Karpas-422 (cell line): ENCODE measurements around the gene CLMN. TPM values are rescaled to one million over a fixed set of nuclear protein-coding genes. Genes with fewer than 3 reads are reported as not detected.

Source experiments
- DNase-seq: peaks from one replicate; pipeline ENCODE4 v3.0.0-alpha.2; 2015
- H2AFZ ChIP-seq: fragments of 200-600 bp; sonication (generic); 2 replicates; pipeline ENCODE4 v1.6.1; 2014; ENCODE audit warnings: antibody characterized with exemption, low read length, mixed read lengths
- H3K27ac ChIP-seq: fragments of 200-600 bp; sonication (generic); 2 replicates; pipeline ENCODE4 v1.5.1; 2014; ENCODE audit warnings: mild to moderate bottlenecking, low read length, moderate library complexity
- H3K27me3 ChIP-seq: fragments of 200-600 bp; sonication (generic); 2 replicates; pipeline ENCODE4 v1.6.1; 2014; ENCODE audit warnings: low read length, mixed read lengths
- H3K36me3 ChIP-seq: fragments of 200-600 bp; sonication (generic); 2 replicates; pipeline ENCODE4 v1.6.1; 2014; ENCODE audit warnings: low read length, mixed read lengths; ENCODE audit not compliant: insufficient read depth
- H3K4me1 ChIP-seq: fragments of 200-600 bp; sonication (generic); 2 replicates; pipeline ENCODE4 v1.6.1; 2014; ENCODE audit warnings: mild to moderate bottlenecking, low read length, mixed read lengths
- H3K4me2 ChIP-seq: fragments of 200-600 bp; sonication (generic); 2 replicates; pipeline ENCODE4 v1.6.1; 2014; ENCODE audit warnings: low read length, low read depth, mild to moderate bottlenecking; ENCODE audit not compliant: poor library complexity, severe bottlenecking
- H3K4me3 ChIP-seq: fragments of 200-600 bp; sonication (generic); 2 replicates; pipeline ENCODE4 v1.5.1; 2014; ENCODE audit warnings: mild to moderate bottlenecking, antibody characterized with exemption, low read length, mixed read lengths
- H3K79me2 ChIP-seq: fragments of 200-600 bp; sonication (generic); 2 replicates; pipeline ENCODE4 v1.6.1; 2014; ENCODE audit warnings: mild to moderate bottlenecking, low read length, mixed read lengths
- H3K9ac ChIP-seq: fragments of 200-600 bp; sonication (generic); 2 replicates; pipeline ENCODE4 v1.6.0; 2014; ENCODE audit warnings: low read length
- H3K9me2 ChIP-seq: fragments of 200-600 bp; sonication (generic), shearing (Covaris generic); replicated peaks from 2 replicates; pipeline ENCODE4 v1.6.0; 2014; ENCODE audit warnings: mild to moderate bottlenecking, low read length, moderate library complexity; ENCODE audit not compliant: insufficient read depth
- H3K9me3 ChIP-seq: fragments of 300-700, 200-600 bp; sonication (generic); 2 replicates; pipeline ENCODE4 v1.6.1; 2014; ENCODE audit warnings: low read length, mixed read lengths
- H4K20me1 ChIP-seq: fragments of 200-600 bp; sonication (generic); 2 replicates; pipeline ENCODE4 v1.6.1; 2014; ENCODE audit warnings: mild to moderate bottlenecking, antibody characterized with exemption, low read length, low read depth; ENCODE audit not compliant: insufficient read depth
- total RNA-seq: library from RNA; depleted of rRNA; stranded (reverse); fragments of >200 nt; shearing (Covaris generic); gene quantifications from 2 replicates; pipeline ENCODE4 v1.2.3, GENCODE V29; 2014; ENCODE audit warnings: low replicate concordance

CLMN gene
- total RNA-seq, 1 experiment from 2014 or later: 56.1 TPM

- no peak overlapping the region for H3K4me2 ChIP-seq
These were observed 128.1 kb downstream of the CLMN start for GRCh38 chr14:95191445-95192199.

GRCh38 chr14:95190857-95191256, 128.9 kb downstream of the CLMN start:
- Histone ChIP-seq H3K36me3 (peaks cover 41% of the 10 kb centered on the region), H3K79me2 (no peaks in the 10 kb centered on the region), H3K27ac (no peak overlapping the region), H3K27me3 (no peaks in the 10 kb centered on the region), H3K4me3 (no peak overlapping the region), H3K9ac (no peak overlapping the region), H2AFZ (no peak overlapping the region), H4K20me1 (no peaks in the 10 kb centered on the region), H3K9me3 (no peaks in the 10 kb centered on the region), H3K4me2 (no peak overlapping the region), H3K9me2 (no peaks in the 10 kb centered on the region), H3K4me1 (no peaks in the 10 kb centered on the region)
- DNase-seq: no peak

More at GRCh38 chr14:95191445-95192199, 128.1 kb downstream of the CLMN start:
- H3K27ac ChIP-seq: no peak overlapping the region
- peaks cover 38% of the 10 kb centered on the region for H3K36me3 ChIP-seq
- DNase-seq: no peak
- no peaks in the 10 kb centered on the region for H3K9me2 ChIP-seq
- H3K4me3 ChIP-seq: no peak overlapping the region
- H3K4me1 ChIP-seq: peaks cover 3% of the 10 kb centered on the region
- no peaks in the 10 kb centered on the region for H3K27me3 ChIP-seq
- H2AFZ ChIP-seq: no peak overlapping the region
- no peaks in the 10 kb centered on the region for H3K9me3 ChIP-seq
- no peaks in the 10 kb centered on the region for H3K79me2 ChIP-seq
- no peaks in the 10 kb centered on the region for H4K20me1 ChIP-seq
- H3K9ac ChIP-seq: no peak overlapping the region

GRCh38 chr14:95190346-95190840, 129.3 kb downstream of the CLMN start:
- no peak for DNase-seq
- H3K36me3 ChIP-seq: peaks cover 41% of the 10 kb centered on the region
- H3K27me3 ChIP-seq: no peaks in the 10 kb centered on the region
- no peak overlapping the region for H2AFZ ChIP-seq
- H4K20me1 ChIP-seq: no peaks in the 10 kb centered on the region
- H3K79me2 ChIP-seq: no peaks in the 10 kb centered on the region
- no peak overlapping the region for H3K9ac ChIP-seq
- H3K4me3 ChIP-seq: no peak overlapping the region
- no peaks in the 10 kb centered on the region for H3K4me1 ChIP-seq
- H3K9me2 ChIP-seq: no peaks in the 10 kb centered on the region
- no peak overlapping the region for H3K4me2 ChIP-seq
- H3K27ac ChIP-seq: no peak overlapping the region
- no peaks in the 10 kb centered on the region for H3K9me3 ChIP-seq

- H3K4me3 ChIP-seq: no peak overlapping the region
- H3K9ac ChIP-seq: no peak overlapping the region
- H3K9me2 ChIP-seq: no peaks in the 10 kb centered on the region
- no peaks in the 10 kb centered on the region for H3K4me1 ChIP-seq
- no peaks in the 10 kb centered on the region for H4K20me1 ChIP-seq
- no peaks in the 10 kb centered on the region for H3K79me2 ChIP-seq
- H2AFZ ChIP-seq: no peak overlapping the region
- H3K9me3 ChIP-seq: no peaks in the 10 kb centered on the region
- H3K36me3 ChIP-seq: peaks cover 45% of the 10 kb centered on the region
- H3K27ac ChIP-seq: no peak overlapping the region
- H3K4me2 ChIP-seq: no peak overlapping the region
- no peaks in the 10 kb centered on the region for H3K27me3 ChIP-seq
- DNase-seq: no peak
These were observed 130.2 kb downstream of the CLMN start for GRCh38 chr14:95189367-95190132.

GRCh38 chr14:95188380-95188779, 131.3 kb downstream of the CLMN start:
- Histone ChIP-seq H3K79me2 (no peaks in the 10 kb centered on the region), H3K27me3 (no peaks in the 10 kb centered on the region), H3K9ac (no peak overlapping the region), H3K27ac (no peak overlapping the region), H3K9me2 (no peaks in the 10 kb centered on the region), H3K4me3 (no peak overlapping the region), H4K20me1 (no peaks in the 10 kb centered on the region), H3K9me3 (no peaks in the 10 kb centered on the region), H2AFZ (no peak overlapping the region), H3K4me1 (no peaks in the 10 kb centered on the region), H3K36me3 (peaks cover 39% of the 10 kb centered on the region), H3K4me2 (no peak overlapping the region)
- no peak for DNase-seq

GRCh38 chr14:95185767-95186392, 133.8 kb downstream of the CLMN start:
- Histone ChIP-seq H3K9me2 (no peaks in the 10 kb centered on the region), H2AFZ (no peak overlapping the region), H3K4me3 (no peak overlapping the region), H3K27me3 (no peaks in the 10 kb centered on the region), H3K27ac (no peak overlapping the region), H3K4me1 (no peaks in the 10 kb centered on the region), H3K79me2 (no peaks in the 10 kb centered on the region), H3K9ac (no peak overlapping the region), H3K36me3 (peaks cover 20% of the 10 kb centered on the region), H3K9me3 (no peaks in the 10 kb centered on the region), H3K4me2 (no peak overlapping the region), H4K20me1 (no peaks in the 10 kb centered on the region)
- no peak for DNase-seq

GRCh38 chr14:95185033-95185766, 134.5 kb downstream of the CLMN start:
- Histone ChIP-seq H3K27me3 (no peaks in the 10 kb centered on the region), H4K20me1 (no peaks in the 10 kb centered on the region), H3K4me3 (no peak overlapping the region), H3K4me1 (no peaks in the 10 kb centered on the region), H2AFZ (no peak overlapping the region), H3K27ac (no peak overlapping the region), H3K79me2 (no peaks in the 10 kb centered on the region), H3K4me2 (no peak overlapping the region), H3K36me3 (peaks cover 16% of the 10 kb centered on the region), H3K9me3 (no peaks in the 10 kb centered on the region), H3K9me2 (no peaks in the 10 kb centered on the region), H3K9ac (no peak overlapping the region)
- no peak for DNase-seq
